GM12891 (cell line): ENCODE results near the gene INPP5D.

Experiments used
- DNase-seq: peaks from one replicate; pipeline ENCODE4 v3.0.0; 2011; ENCODE audit warnings: low spot score; ENCODE audit not compliant: insufficient read length
- FAIRE-seq: peaks from 2 replicates; lab custom pipeline; 2011; peaks lifted over from hg19 to GRCh38; lab: Jason Lieb, UNC
- PAX5 ChIP-seq: IDR thresholded peaks from 2 replicates; pipeline ENCODE4 v1.6.1; 2011; ENCODE audit warnings: low read length, moderate library complexity, mild to moderate bottlenecking; ENCODE audit not compliant: insufficient read depth, severe bottlenecking
- POLR2A ChIP-seq: IDR thresholded peaks from 2 replicates; pipeline ENCODE4 v1.6.1; 2011; ENCODE audit warnings: low read depth, low read length, control low read depth
- POLR2AphosphoS5 ChIP-seq: IDR thresholded peaks from 2 replicates; pipeline ENCODE4 v1.6.1; 2011; ENCODE audit warnings: low read depth, low read length, control low read depth
- POU2F2 ChIP-seq: IDR thresholded peaks from 2 replicates; pipeline ENCODE4 v1.6.1; 2011; ENCODE audit warnings: low read depth, mild to moderate bottlenecking, control low read depth, low read length, moderate library complexity
- SPI1 ChIP-seq: IDR thresholded peaks from 2 replicates; pipeline ENCODE4 v1.6.1; 2011; ENCODE audit warnings: low read depth, low read length, control low read depth
- TAF1 ChIP-seq: IDR thresholded peaks from 2 replicates; pipeline ENCODE4 v1.6.1; 2011; ENCODE audit warnings: low read depth, low read length, control low read depth

The INPP5D gene

GRCh38 chr2:233039212-233039845 is 20.8 kb upstream of the INPP5D start:
- FAIRE-seq: no peak
- no peak for DNase-seq
- TF ChIP-seq PAX5 (no peak), TAF1 (no peak), POU2F2 (no peak)

GRCh38 chr2:233039846-233040530 is 20.2 kb upstream of the INPP5D start:
- DNase-seq (no peak), FAIRE-seq (no peak)
- TF ChIP-seq POU2F2: no peak
- TF ChIP-seq TAF1: no peak
- TF ChIP-seq PAX5: no peak
- no peak for TF ChIP-seq SPI1
- TF ChIP-seq POLR2AphosphoS5: no peak
- no peak for TF ChIP-seq POLR2A

- TF ChIP-seq PAX5 (no peak), POU2F2 (no peak), POLR2AphosphoS5 (no peak), POLR2A (no peak)
- no peak for FAIRE-seq
- no peak for DNase-seq
Measured at GRCh38 chr2:233040571-233040970, 19.6 kb upstream of the INPP5D start.

- no peak for DNase-seq
- TF ChIP-seq POU2F2: no peak
- no peak for TF ChIP-seq PAX5
- TF ChIP-seq POLR2AphosphoS5: no peak
- no peak for TF ChIP-seq SPI1
- no peak for TF ChIP-seq TAF1
- TF ChIP-seq POLR2A: no peak
- FAIRE-seq: no peak
Measured at GRCh38 chr2:233041722-233042323, 18.3 kb upstream of the INPP5D start.

- TF ChIP-seq SPI1 (no peak), POLR2A (no peak), PAX5 (no peak), TAF1 (no peak), POLR2AphosphoS5 (no peak), POU2F2 (no peak)
- no peak for DNase-seq
- FAIRE-seq: no peak
Measured at GRCh38 chr2:233042549-233042948, 17.6 kb upstream of the INPP5D start.

- no peak for FAIRE-seq
- TF ChIP-seq POU2F2 (no peak), SPI1 (no peak), TAF1 (no peak), POLR2AphosphoS5 (no peak), PAX5 (no peak), POLR2A (no peak)
- no peak for DNase-seq
Measured at GRCh38 chr2:233044974-233045605, 15.1 kb upstream of the INPP5D start.

GRCh38 chr2:233047206-233047605 is 12.9 kb upstream of the INPP5D start:
- TF ChIP-seq TAF1: no peak
- no peak for TF ChIP-seq PAX5
- no peak for TF ChIP-seq POLR2AphosphoS5
- no peak for TF ChIP-seq POU2F2
- TF ChIP-seq POLR2A: no peak
- TF ChIP-seq SPI1: no peak
- FAIRE-seq: no peak
- DNase-seq: no peak

- FAIRE-seq (no peak), DNase-seq (no peak)
- TF ChIP-seq POLR2AphosphoS5 (no peak), SPI1 (no peak), PAX5 (no peak), POLR2A (no peak), POU2F2 (no peak), TAF1 (no peak)
Measured at GRCh38 chr2:233047667-233048066, 12.5 kb upstream of the INPP5D start.

GRCh38 chr2:233048569-233049193 is 11.5 kb upstream of the INPP5D start:
- FAIRE-seq (no peak), DNase-seq (no peak)
- TF ChIP-seq POLR2A (no peak), POLR2AphosphoS5 (no peak), PAX5 (no peak), TAF1 (no peak), POU2F2 (no peak), SPI1 (no peak)
